ENCODE results near the gene CHPF2.
A peak's percentile ranks its signal among the peaks of the same experiment; 100 is the strongest.

The CHPF2 gene

DNA sequence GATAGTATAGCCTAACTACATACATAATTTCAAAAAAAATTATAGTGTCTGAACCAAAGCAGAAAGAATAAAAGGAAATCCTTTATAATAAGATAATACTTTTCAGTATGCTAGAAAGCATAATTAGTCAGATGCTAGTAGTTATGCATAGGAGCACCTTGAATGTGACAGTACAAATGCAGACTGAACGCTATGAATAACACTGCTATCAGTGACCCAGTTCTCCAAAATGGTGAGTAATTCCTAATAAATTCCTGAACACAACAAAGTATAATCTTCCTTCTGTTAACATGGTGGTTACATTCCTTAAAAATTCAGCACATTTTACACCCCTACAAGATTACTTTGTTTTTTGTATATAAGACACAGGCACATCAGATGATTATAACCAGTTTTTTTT lies 1.2 kb upstream of the CHPF2 start:
- Histone ChIP-seq H3K18ac (ENCODE audit: low read length) (no peak overlapping the region), H2BK12ac (ENCODE audit: low read length) (no peak overlapping the region), H3K4ac (ENCODE audit: low read depth, low read length) (no peak overlapping the region), H3K23ac (ENCODE audit: low read length) (no peak overlapping the region), H3K9ac (ENCODE audit: low read length) (no peak overlapping the region), H4K91ac (ENCODE audit: low read depth, low read length) (no peak overlapping the region), H3K36me3 (ENCODE audit: control insufficient read depth in 1 of 2, insufficient read depth in 2 of 2, low read length in 2 of 2) (peaks cover 13 to 18% of the 10 kb centered on the region in 2 experiments), H2BK5ac (ENCODE audit: low read depth, low read length, poor library complexity) (no peak overlapping the region), H4K12ac (ENCODE audit: low read depth, low read length) (no peak overlapping the region), H3K4me3 (ENCODE audit: low read depth, low read length) (no peak overlapping the region), H2AK5ac (ENCODE audit: low read length) (no peak overlapping the region), H3K79me2 (ENCODE audit: control insufficient read depth, insufficient read depth, low read length, poor library complexity) (peaks cover 18% of the 10 kb centered on the region), H3K9me3 (ENCODE audit: insufficient read depth, low read depth, low read length) (peaks cover 4% of the 10 kb centered on the region), H2BK120ac (ENCODE audit: insufficient read depth, low read length, poor library complexity) (no peak overlapping the region), H3K27ac (ENCODE audit: low read depth, low read length) (no peak overlapping the region), H4K8ac (ENCODE audit: low read depth, low read length) (no peak overlapping the region), H2AFZ (ENCODE audit: insufficient read depth, low read length, poor library complexity) (no peak overlapping the region), H3K79me1 (ENCODE audit: low read length) (peaks cover 12% of the 10 kb centered on the region), H3K14ac (ENCODE audit: low read length) (no peak overlapping the region), H3K27me3 (ENCODE audit: insufficient read depth, low read length) (no peaks in the 10 kb centered on the region), H3K4me1 (ENCODE audit: control insufficient read depth in 1 of 2, insufficient read depth in 2 of 2, low read length in 2 of 2) (peaks cover 8 to 14% of the 10 kb centered on the region in 2 experiments), H3K4me2 (ENCODE audit: low read length) (no peak overlapping the region)
- DNase-seq: no peak
- no CpG with 5 or more reads among the region's 1 CpG for WGBS (ENCODE audit: extremely low coverage, insufficient coverage, insufficient read length)

DNA sequence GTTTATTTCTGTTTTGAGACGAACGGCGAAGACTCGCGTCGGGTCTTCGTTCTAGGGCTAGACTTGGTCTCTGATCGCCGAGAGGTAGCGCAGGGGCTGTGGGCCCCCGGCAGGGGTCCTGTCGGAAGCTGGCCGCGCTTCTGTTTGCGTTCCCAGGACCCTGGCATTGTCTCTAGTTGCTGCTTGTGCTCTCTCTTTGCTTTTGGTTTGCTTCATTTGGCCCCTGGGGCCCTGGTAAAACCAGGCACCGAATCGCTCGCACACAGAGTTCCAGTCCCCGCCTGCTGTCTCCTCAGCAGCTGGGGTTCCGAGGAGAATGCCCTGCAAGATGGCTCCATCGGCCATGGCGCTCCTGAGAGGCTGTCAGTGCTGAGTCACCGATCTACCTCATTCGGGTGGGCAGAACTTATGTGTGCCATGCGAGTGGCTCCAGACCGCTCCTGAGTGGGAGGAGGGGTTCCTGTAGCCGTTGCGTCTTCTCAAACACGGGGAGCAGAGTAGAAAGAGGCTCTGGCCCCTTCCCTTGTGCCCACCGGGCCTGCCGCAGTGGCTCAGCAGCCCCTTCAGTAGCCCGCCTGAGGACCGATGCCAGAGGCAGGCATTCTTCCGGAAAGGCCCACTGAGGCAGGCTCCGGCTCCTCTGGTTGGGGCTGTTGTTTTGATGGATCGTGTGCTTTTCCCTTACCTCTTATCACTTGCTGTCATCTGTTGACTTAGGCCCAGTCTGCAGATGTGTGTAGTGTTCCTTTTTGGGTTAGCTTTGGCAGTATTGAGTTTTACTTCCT lies 826 bp downstream of the CHPF2 start:
- peaks cover 4% of the 10 kb centered on the region for H3K9me3 ChIP-seq (ENCODE audit: insufficient read depth, low read depth, low read length)
- H2BK12ac ChIP-seq (ENCODE audit: low read length): no peak overlapping the region
- H3K4ac ChIP-seq (ENCODE audit: low read depth, low read length): peak overlapping the region; percentile 91
- H2AK5ac ChIP-seq (ENCODE audit: low read length): peak overlapping the region; percentile 75
- H4K8ac ChIP-seq (ENCODE audit: low read depth, low read length): peak overlapping the region; percentile 86
- peak overlapping the region; percentile 87 for H3K9ac ChIP-seq (ENCODE audit: low read length)
- peak overlapping the region; percentile 92 for H3K14ac ChIP-seq (ENCODE audit: low read length)
- H2AFZ ChIP-seq (ENCODE audit: insufficient read depth, low read length, poor library complexity): peak overlapping the region; percentile 67
- no CpG with 5 or more reads among the region's 36 CpGs for WGBS (ENCODE audit: extremely low coverage, insufficient coverage, insufficient read length)
- H4K91ac ChIP-seq (ENCODE audit: low read depth, low read length): peak overlapping the region; percentile 91
- peak overlapping the region; percentile 86 for H3K4me2 ChIP-seq (ENCODE audit: low read length)
- no peak overlapping the region for H3K23ac ChIP-seq (ENCODE audit: low read length)
- H2BK5ac ChIP-seq (ENCODE audit: low read depth, low read length, poor library complexity): no peak overlapping the region
- H3K79me1 ChIP-seq (ENCODE audit: low read length): peaks cover 6% of the 10 kb centered on the region
- H3K4me1 ChIP-seq (ENCODE audit: control insufficient read depth in 1 of 2, insufficient read depth in 2 of 2, low read length in 2 of 2): peaks cover 4 to 10% of the 10 kb centered on the region in 2 experiments
- peak overlapping the region; percentile 57 for H2BK120ac ChIP-seq (ENCODE audit: insufficient read depth, low read length, poor library complexity)
- peaks cover 11% of the 10 kb centered on the region for H3K79me2 ChIP-seq (ENCODE audit: control insufficient read depth, insufficient read depth, low read length, poor library complexity)
- no peak overlapping the region for H3K27ac ChIP-seq (ENCODE audit: low read depth, low read length)
- peak overlapping the region; percentile 87 for H3K4me3 ChIP-seq (ENCODE audit: low read depth, low read length)
- peak overlapping the region; percentile 85 for H3K18ac ChIP-seq (ENCODE audit: low read length)
- H3K27me3 ChIP-seq (ENCODE audit: insufficient read depth, low read length): no peaks in the 10 kb centered on the region
- H3K36me3 ChIP-seq (ENCODE audit: control insufficient read depth in 1 of 2, insufficient read depth in 2 of 2, low read length in 2 of 2): peaks cover 29 to 36% of the 10 kb centered on the region in 2 experiments
- DNase-seq: peak in 1 of 2 donors; percentile 29
- peak overlapping the region; percentile 44 for H4K12ac ChIP-seq (ENCODE audit: low read depth, low read length)

DNA sequence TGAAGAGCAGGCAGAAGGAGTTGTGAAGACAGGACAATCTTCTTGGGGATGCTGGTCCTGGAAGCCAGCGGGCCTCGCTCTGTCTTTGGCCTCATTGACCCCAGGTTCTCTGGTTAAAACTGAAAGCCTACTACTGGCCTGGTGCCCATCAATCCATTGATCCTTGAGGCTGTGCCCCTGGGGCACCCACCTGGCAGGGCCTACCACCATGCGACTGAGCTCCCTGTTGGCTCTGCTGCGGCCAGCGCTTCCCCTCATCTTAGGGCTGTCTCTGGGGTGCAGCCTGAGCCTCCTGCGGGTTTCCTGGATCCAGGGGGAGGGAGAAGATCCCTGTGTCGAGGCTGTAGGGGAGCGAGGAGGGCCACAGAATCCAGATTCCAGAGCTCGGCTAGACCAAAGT lies 1.5 kb downstream of the CHPF2 start:
- Histone ChIP-seq H3K4me3 (ENCODE audit: low read depth, low read length) (no peak overlapping the region), H3K14ac (ENCODE audit: low read length) (no peak overlapping the region), H3K27me3 (ENCODE audit: insufficient read depth, low read length) (no peaks in the 10 kb centered on the region), H2BK12ac (ENCODE audit: low read length) (no peak overlapping the region), H3K23ac (ENCODE audit: low read length) (no peak overlapping the region), H3K36me3 (ENCODE audit: control insufficient read depth in 1 of 2, insufficient read depth in 2 of 2, low read length in 2 of 2) (peaks cover 35 to 42% of the 10 kb centered on the region in 2 experiments), H3K18ac (ENCODE audit: low read length) (no peak overlapping the region), H3K9me3 (ENCODE audit: insufficient read depth, low read depth, low read length) (peaks cover 4% of the 10 kb centered on the region), H2AFZ (ENCODE audit: insufficient read depth, low read length, poor library complexity) (no peak overlapping the region), H4K91ac (ENCODE audit: low read depth, low read length) (no peak overlapping the region), H2BK120ac (ENCODE audit: insufficient read depth, low read length, poor library complexity) (no peak overlapping the region), H3K9ac (ENCODE audit: low read length) (no peak overlapping the region), H3K27ac (ENCODE audit: low read depth, low read length) (no peak overlapping the region), H3K4me2 (ENCODE audit: low read length) (peak overlapping the region; percentile 86), H3K4me1 (ENCODE audit: control insufficient read depth in 1 of 2, insufficient read depth in 2 of 2, low read length in 2 of 2) (peaks cover 4 to 10% of the 10 kb centered on the region in 2 experiments), H3K4ac (ENCODE audit: low read depth, low read length) (peak overlapping the region; percentile 30), H4K8ac (ENCODE audit: low read depth, low read length) (no peak overlapping the region), H4K12ac (ENCODE audit: low read depth, low read length) (no peak overlapping the region), H2BK5ac (ENCODE audit: low read depth, low read length, poor library complexity) (no peak overlapping the region), H3K79me2 (ENCODE audit: control insufficient read depth, insufficient read depth, low read length, poor library complexity) (peaks cover 11% of the 10 kb centered on the region), H3K79me1 (ENCODE audit: low read length) (peaks cover 6% of the 10 kb centered on the region), H2AK5ac (ENCODE audit: low read length) (no peak overlapping the region)
- no CpG with 5 or more reads among the region's 9 CpGs for WGBS (ENCODE audit: extremely low coverage, insufficient coverage, insufficient read length)
- no peak for DNase-seq

DNA sequence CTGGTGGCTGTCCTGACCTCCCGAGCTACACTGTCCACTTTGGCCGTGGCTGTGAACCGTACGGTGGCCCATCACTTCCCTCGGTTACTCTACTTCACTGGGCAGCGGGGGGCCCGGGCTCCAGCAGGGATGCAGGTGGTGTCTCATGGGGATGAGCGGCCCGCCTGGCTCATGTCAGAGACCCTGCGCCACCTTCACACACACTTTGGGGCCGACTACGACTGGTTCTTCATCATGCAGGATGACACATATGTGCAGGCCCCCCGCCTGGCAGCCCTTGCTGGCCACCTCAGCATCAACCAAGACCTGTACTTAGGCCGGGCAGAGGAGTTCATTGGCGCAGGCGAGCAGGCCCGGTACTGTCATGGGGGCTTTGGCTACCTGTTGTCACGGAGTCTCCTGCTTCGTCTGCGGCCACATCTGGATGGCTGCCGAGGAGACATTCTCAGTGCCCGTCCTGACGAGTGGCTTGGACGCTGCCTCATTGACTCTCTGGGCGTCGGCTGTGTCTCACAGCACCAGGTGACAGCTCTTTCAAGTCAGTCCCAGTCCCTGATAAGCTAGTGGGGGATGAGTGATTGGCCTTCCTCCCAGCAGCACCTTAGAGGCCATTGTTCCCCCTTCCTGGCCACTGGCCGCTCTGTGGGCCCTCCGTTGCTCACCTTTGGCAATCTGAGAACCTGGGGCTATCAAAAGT lies 3.0 kb downstream of the CHPF2 start:
- H4K91ac ChIP-seq (ENCODE audit: low read depth, low read length): no peak overlapping the region
- H3K4me3 ChIP-seq (ENCODE audit: low read depth, low read length): peak overlapping the region; percentile 6
- peaks cover 11% of the 10 kb centered on the region for H3K79me2 ChIP-seq (ENCODE audit: control insufficient read depth, insufficient read depth, low read length, poor library complexity)
- no peak overlapping the region for H2AFZ ChIP-seq (ENCODE audit: insufficient read depth, low read length, poor library complexity)
- no peak overlapping the region for H4K8ac ChIP-seq (ENCODE audit: low read depth, low read length)
- H2AK5ac ChIP-seq (ENCODE audit: low read length): no peak overlapping the region
- no CpG with 5 or more reads among the region's 28 CpGs for WGBS (ENCODE audit: extremely low coverage, insufficient coverage, insufficient read length)
- H2BK5ac ChIP-seq (ENCODE audit: low read depth, low read length, poor library complexity): no peak overlapping the region
- DNase-seq: no peak
- H3K79me1 ChIP-seq (ENCODE audit: low read length): peaks cover 6% of the 10 kb centered on the region
- peaks cover 48 to 50% of the 10 kb centered on the region in 2 experiments for H3K36me3 ChIP-seq (ENCODE audit: control insufficient read depth in 1 of 2, insufficient read depth in 2 of 2, low read length in 2 of 2)
- H3K4me1 ChIP-seq (ENCODE audit: control insufficient read depth in 1 of 2, insufficient read depth in 2 of 2, low read length in 2 of 2): peaks cover 4 to 10% of the 10 kb centered on the region in 2 experiments
- H3K27ac ChIP-seq (ENCODE audit: low read depth, low read length): no peak overlapping the region
- H4K12ac ChIP-seq (ENCODE audit: low read depth, low read length): no peak overlapping the region
- H3K4ac ChIP-seq (ENCODE audit: low read depth, low read length): no peak overlapping the region
- no peak overlapping the region for H3K9ac ChIP-seq (ENCODE audit: low read length)
- H3K18ac ChIP-seq (ENCODE audit: low read length): no peak overlapping the region
- no peak overlapping the region for H3K4me2 ChIP-seq (ENCODE audit: low read length)
- H3K27me3 ChIP-seq (ENCODE audit: insufficient read depth, low read length): no peaks in the 10 kb centered on the region
- peaks cover 4% of the 10 kb centered on the region for H3K9me3 ChIP-seq (ENCODE audit: insufficient read depth, low read depth, low read length)
- no peak overlapping the region for H3K14ac ChIP-seq (ENCODE audit: low read length)
- H2BK120ac ChIP-seq (ENCODE audit: insufficient read depth, low read length, poor library complexity): no peak overlapping the region
- no peak overlapping the region for H2BK12ac ChIP-seq (ENCODE audit: low read length)
- no peak overlapping the region for H3K23ac ChIP-seq (ENCODE audit: low read length)

Data from trophoblast cell (in vitro differentiated cells and primary cell).